ENCODE results near the gene DNM2.
"Not testable (repeated sequence)": the region's sequence is repeated elsewhere in the genome, so short reads cannot be mapped to it uniquely, and the experiment has no call there.

The DNM2 gene

GRCh38 chr19:10818301-10819123, 100.6 kb downstream of the DNM2 start:
- no peak for DNase-seq

DNA sequence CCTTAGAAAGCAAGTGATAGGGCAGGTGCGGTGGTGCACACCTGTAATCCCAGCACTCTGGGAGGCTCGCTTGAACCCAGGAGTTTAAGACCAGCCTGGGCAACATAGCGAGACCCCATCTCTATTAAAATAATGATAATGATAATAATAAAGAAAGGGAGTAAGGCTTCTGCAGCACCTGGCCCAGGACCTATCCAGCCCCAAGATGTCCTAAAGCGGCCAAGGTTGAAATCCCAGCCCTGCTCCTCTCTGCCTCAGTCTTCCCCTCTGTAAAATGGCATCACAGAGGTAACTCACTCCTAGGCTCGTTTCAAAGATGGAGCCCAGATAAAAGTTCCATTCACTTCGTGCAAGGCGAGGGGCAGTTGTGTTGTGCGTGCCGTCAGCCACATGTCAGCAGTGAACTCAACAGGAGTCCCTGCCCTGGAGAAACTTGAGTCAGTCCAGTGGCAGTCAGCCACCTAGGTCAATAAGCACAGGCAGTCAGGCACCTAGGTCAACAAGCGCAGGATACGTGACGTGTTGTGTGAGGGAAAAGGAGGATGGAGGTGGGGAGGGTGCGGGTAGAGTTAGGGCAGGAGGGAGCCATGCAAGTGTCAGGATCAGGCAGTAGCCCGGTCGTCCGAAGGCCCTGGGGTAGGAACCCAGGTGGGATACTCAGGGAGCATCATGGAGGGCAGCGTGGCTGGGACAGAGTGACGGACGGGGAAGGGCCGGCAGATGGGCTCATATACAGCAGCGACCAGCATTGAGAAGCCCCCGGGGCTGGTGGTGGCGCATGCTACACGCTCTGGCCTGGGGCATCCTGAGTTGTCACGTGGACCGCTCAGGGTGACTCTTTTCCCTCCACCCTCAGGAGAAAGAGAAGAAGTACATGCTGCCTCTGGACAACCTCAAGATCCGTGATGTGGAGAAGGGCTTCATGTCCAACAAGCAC, 101.5 kb downstream of the DNM2 start:
- no peak for DNase-seq

DNA sequence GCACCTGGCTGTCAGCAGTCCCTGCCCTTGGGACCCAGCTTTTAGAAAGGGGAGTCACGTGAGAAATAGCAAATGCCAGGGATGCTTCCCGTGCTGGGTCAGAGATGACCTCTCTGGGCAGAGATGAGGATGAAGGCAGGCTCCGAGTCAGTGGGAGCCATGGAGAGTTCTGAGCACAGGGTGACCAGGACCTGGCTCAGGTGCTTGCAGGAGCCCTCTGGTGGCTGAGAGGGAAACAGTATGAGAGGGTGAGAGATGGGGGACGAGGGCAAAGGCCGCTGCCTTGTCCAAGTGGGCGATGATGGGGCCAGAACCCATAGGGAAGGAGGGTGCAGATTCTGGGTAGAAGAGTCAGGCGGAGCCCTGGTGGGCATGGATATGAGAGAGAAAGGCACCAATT, 102.3 kb downstream of the DNM2 start:
- no peak for DNase-seq

GRCh38 chr19:10823690-10824089, 105.8 kb downstream of the DNM2 start:
- DNase-seq, result no peak

DNA sequence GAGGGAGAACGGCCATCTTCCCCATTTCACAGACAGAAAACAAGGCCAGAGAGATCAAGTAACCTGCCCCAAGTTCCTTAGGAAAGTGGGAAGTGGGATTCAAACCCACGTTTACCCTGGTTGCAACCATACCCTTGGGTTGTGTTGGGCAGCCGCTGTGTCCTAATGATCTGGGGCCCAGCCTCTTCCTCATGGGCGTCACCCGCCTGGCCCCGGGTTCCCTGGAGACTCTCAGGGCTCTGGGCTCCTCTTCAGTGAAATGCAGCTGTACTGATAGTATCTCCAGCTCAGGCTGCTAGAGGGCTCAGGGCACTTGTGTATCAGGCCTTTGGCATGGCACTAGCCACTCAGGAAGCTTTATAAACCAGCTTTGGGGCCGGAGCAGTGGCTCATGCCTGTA, 108.4 kb downstream of the DNM2 start:
- no peak for DNase-seq

DNA sequence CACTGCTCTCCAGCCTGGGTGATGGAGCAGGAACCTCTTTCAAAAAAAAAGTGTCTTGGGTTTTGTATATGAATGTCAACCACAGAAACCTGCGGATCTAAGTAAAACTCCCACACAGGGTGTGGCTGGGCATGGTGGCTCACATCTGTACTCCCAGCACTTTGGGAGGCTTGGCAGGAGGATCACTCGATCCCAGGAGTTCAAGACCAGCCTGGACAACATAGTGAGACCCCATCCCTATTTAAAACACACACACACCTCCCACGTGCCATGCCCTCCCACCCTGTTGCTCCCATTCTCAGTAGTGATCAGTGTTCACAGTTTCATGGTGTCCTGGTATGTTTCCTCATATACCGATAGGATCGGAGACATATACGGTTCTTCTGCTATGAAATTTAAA, 109.0 kb downstream of the DNM2 start:
- DNase-seq, result no peak

DNA sequence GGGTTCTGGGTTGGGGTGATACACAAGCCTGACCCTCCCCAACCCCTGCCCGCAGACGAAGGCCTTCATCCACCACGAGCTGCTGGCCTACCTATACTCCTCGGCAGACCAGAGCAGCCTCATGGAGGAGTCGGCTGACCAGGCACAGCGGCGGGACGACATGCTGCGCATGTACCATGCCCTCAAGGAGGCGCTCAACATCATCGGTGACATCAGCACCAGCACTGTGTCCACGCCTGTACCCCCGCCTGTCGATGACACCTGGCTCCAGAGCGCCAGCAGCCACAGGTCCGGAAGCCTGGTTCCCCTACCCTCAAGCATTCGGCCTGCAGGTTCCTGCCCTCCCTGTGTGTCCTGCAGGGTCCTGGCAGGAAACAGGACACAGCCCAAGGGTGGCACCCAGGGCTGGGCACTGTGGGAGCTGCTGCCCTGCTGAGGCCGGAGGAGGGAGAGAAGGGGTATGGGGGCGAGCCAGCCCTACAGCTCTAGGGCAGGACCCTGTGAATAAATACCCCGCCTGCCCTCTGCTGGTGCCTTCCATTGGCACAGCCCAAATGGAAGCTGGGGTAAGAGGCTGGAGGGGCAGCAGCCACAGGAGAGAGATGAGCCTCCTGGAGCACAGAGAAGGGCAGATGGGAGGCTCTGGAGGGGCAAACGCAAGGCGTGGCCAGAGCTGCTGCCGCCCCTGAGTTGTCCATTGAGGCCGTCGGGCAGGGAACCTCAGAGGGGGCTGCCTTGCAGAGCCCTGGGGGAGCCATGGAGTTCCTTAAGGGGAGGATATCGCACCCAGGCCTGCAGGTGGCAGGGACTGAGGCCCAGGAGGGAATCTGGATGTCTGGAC, 111.3 kb downstream of the DNM2 start:
- no peak for DNase-seq

- DNase-seq, result no peak
Observed at GRCh38 chr19:10829967-10830366, 112.1 kb downstream of the DNM2 start.

DNA sequence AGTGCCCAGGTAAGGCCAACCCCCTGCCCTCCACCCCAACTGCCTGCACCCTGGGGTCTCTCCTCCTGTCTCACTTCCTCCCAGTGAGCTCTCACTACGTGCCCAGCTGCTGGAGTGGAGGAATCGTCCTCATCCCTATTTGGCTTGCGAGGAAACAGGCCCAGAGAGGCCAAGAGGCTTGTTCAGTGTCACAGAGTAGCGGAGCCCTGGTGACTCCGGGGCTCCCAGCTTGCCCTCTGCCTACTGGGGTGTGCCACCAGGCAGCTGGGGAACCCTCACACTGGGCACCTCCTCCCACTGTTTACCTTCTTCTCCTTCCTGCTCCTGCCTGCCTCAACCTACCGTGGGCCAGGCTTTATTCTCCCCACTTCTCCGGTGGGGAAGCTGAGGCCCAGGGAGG, 112.5 kb downstream of the DNM2 start:
- no peak for DNase-seq

DNA sequence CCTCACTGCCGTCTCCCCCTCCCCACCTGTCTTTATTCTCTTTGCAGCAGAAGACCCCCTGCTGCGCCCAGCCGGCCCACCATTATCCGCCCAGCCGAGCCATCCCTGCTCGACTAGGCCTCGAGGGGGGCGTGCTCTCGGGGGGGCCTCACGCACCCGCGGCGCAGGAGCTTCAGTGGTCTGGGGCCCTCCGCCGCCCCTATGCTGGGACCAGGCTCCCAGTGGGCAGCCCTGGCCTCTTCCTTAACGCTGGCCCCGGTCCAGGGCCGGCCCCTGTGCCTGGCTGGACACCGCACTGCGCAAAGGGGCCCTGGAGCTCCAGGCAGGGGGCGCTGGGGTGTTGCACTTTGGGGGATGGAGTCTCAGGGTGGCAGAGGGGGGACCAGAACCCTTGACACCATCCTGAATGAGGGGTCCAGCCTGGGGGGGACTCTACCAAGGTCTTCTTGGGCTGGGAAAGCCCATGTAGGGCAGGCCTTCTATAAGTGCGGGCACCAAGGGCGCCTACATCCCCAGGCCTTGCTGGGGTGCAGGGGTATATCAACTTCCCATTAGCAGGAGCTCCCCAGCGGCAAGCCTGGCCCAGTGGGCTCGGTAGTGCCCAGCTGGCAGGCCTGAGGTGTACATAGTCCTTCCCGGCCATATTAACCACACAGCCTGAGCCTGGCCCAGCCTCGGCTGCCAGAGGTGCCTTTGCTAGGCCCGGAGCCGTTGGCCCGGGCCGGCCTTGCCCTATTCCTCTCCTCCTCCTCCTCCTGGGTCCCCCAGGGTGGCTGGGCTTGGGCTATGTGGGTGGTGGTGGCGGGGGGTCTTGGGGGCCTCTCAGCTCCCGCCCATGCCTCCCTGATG, 113.3 kb downstream of the DNM2 start:
- DNase-seq, result no peak

DNA sequence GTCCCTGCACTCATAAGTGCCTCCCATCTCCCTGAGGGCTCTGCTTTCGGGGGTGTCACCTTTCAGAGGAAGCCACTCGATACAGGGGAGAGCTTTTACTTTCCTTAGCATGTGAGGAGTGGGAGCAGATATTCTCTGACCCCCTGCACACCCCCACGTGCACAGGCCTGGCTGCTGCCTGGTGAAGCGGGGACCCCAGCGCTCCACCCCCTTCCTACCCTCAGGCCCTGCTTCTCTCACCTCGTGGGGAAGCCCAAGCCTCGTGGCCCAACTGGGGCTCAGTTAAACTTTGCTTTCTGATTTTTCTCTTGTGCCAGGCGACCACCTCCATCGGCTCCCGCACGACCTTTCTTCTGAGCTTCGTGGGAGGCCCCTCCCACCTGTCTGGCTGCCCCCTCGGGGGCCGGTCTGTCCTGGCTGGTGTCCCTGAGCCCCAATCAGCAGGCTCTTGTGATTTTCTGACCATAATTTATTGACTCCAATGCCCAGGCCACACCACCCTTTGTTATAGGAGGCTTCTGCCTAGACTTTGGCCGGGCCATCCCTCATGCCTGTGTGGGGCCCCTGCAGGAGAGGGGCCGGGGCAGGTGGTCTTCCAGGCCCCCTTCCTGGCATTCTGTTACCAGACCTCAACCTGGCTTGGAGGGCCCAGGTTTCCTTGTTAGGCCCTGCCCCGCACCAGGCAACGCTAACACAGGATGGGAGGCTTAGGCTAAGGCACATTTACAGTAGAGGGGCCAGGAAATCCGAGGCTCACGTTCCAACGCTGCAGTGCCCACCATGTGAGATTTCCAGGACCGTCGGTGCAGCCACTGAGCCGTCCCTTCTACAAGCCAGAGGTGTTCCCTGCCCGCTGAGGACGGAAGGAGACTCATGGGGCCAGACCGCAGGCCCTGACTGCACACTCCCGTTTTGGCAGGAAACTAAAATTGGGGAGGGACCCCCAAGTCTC, 114.4 kb downstream of the DNM2 start:
- no peak for DNase-seq

- DNase-seq, result no peak
Observed at GRCh38 chr19:10832939-10833296, 115.0 kb downstream of the DNM2 start.

- peak; percentile 53 for DNase-seq
Observed at GRCh38 chr19:10835089-10835753, 117.3 kb downstream of the DNM2 start.

- DNase-seq, result peak; percentile 100
Observed at GRCh38 chr19:10835754-10836478, 118.0 kb downstream of the DNM2 start, which contains the start of gene TMED1. TSS of gene TMED1 (minus strand) at chr19:10836212. CDS start at chr19:10836191, 21 bp downstream.

GRCh38 chr19:10836479-10837330, 118.8 kb downstream of the DNM2 start:
- peak; percentile 95 for DNase-seq

GRCh38 chr19:10837649-10838048, 119.8 kb downstream of the DNM2 start:
- DNase-seq, result not testable (repeated sequence)

DNA sequence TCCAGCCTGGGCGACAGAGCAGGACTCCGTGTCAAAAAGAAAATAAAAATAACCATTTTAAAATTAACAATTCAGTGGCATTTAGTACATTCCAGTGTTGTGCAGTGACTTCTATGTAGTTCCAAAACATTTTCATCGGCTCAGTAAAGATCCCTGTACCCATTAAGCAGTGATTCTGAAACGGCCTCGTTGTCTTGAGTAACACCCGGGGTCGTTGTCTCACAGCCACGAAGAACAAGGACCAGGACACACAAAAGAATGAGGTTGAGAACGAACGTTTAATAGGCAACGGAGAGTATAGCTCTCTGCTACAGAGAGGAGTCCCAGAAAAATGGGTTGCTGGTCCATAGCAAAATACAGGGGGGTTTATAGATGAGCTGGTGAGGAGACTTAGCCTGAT, 120.5 kb downstream of the DNM2 start:
- no peak for DNase-seq
